ENCODE results near the gene TNFRSF1B. TPM values are rescaled to one million over a fixed set of nuclear protein-coding genes. Genes with fewer than 3 reads are reported as not detected.

Gene TNFRSF1B
- polyA plus RNA-seq, 1 donor (not counting 4 experiments of a cell fraction or from before 2014, with no cell fraction given): 0.04 TPM

GRCh38 chr1:12209495-12209832 is 42.7 kb downstream of the TNFRSF1B start:
- TF ChIP-seq CTCF (optimal IDR thresholded peaks at IDR 0.05 in 1 of 3, IDR thresholded peaks at IDR 0.05 in 1 of 3, conservative IDR thresholded peaks at IDR 0.05 in 1 of 3; ENCODE audit: extremely low read depth in 1 of 3, insufficient read depth in 2 of 3, low read length in 3 of 3) (no peak), EZH2 (IDR thresholded peaks at IDR 0.05; ENCODE audit: low read length) (no peak)
- no peaks in the 10 kb centered on the region for H3K9me1 ChIP-seq (ENCODE audit: control insufficient read depth, extremely low read depth, insufficient read depth, low read length)
- H3K9ac ChIP-seq (ENCODE audit: control insufficient read depth, extremely low read depth, insufficient read depth, low read length): no peak overlapping the region
- H3K9me3 ChIP-seq (ENCODE audit: control insufficient read depth, low read depth, low read length): no peaks in the 10 kb centered on the region
- FAIRE-seq (no peak), DNase-seq (ENCODE audit: low read depth, low spot score) (no peak)
- no peaks in the 10 kb centered on the region for H3K4me1 ChIP-seq (ENCODE audit: control insufficient read depth, extremely low read depth, insufficient read depth, low read length)
- H3K27me3 ChIP-seq (ENCODE audit: control insufficient read depth, extremely low read depth, insufficient read depth, low read length): peaks cover 8% of the 10 kb centered on the region
- H4K20me1 ChIP-seq (ENCODE audit: control insufficient read depth, extremely low read depth, insufficient read depth, low read length): no peaks in the 10 kb centered on the region
- H2AFZ ChIP-seq (ENCODE audit: control insufficient read depth, low read length): no peak overlapping the region
- no peak overlapping the region for H3K4me2 ChIP-seq (ENCODE audit: control insufficient read depth, extremely low read depth, insufficient read depth, low read depth, low read length)
- no peaks in the 10 kb centered on the region for H3K79me2 ChIP-seq (ENCODE audit: control insufficient read depth, insufficient read depth, low read length)
- dilution Hi-C loops (cut with MboI; ENCODE audit: extremely low pct_ligation_motif_present, low sequenced_read_pairs): no loop called here
- no peaks in the 10 kb centered on the region for H3K36me3 ChIP-seq (ENCODE audit: control insufficient read depth in 2 of 2, extremely low read depth in 1 of 2, insufficient read depth in 2 of 2, low read length in 2 of 2)
- H3K27ac ChIP-seq (ENCODE audit: control insufficient read depth, insufficient read depth, low read length): no peak overlapping the region
- H3K4me3 ChIP-seq (ENCODE audit: control insufficient read depth in 2 of 3, extremely low read depth in 1 of 3, insufficient read depth in 2 of 3, low read depth in 1 of 3, low read length in 3 of 3): no peak overlapping the region

GRCh38 chr1:12215118-12215961 is 48.5 kb downstream of the TNFRSF1B start:
- H3K79me2 ChIP-seq (ENCODE audit: control insufficient read depth, insufficient read depth, low read length): no peaks in the 10 kb centered on the region
- no peak overlapping the region for H3K4me3 ChIP-seq (ENCODE audit: control insufficient read depth in 2 of 3, extremely low read depth in 1 of 3, insufficient read depth in 2 of 3, low read depth in 1 of 3, low read length in 3 of 3)
- dilution Hi-C loops (cut with MboI; ENCODE audit: extremely low pct_ligation_motif_present, low sequenced_read_pairs): no loop called here
- TF ChIP-seq EZH2 (IDR thresholded peaks at IDR 0.05; ENCODE audit: low read length) (no peak), CTCF (optimal IDR thresholded peaks at IDR 0.05 in 1 of 3, IDR thresholded peaks at IDR 0.05 in 1 of 3, conservative IDR thresholded peaks at IDR 0.05 in 1 of 3; ENCODE audit: extremely low read depth in 1 of 3, insufficient read depth in 2 of 3, low read length in 3 of 3) (no peak)
- H3K27me3 ChIP-seq (ENCODE audit: control insufficient read depth, extremely low read depth, insufficient read depth, low read length): peaks cover 19% of the 10 kb centered on the region
- H3K36me3 ChIP-seq (ENCODE audit: control insufficient read depth in 2 of 2, extremely low read depth in 1 of 2, insufficient read depth in 2 of 2, low read length in 2 of 2): no peaks in the 10 kb centered on the region
- no peaks in the 10 kb centered on the region for H3K9me3 ChIP-seq (ENCODE audit: control insufficient read depth, low read depth, low read length)
- FAIRE-seq: no peak
- no peak overlapping the region for H3K9ac ChIP-seq (ENCODE audit: control insufficient read depth, extremely low read depth, insufficient read depth, low read length)
- H4K20me1 ChIP-seq (ENCODE audit: control insufficient read depth, extremely low read depth, insufficient read depth, low read length): no peaks in the 10 kb centered on the region
- no peak overlapping the region for H3K4me2 ChIP-seq (ENCODE audit: control insufficient read depth, extremely low read depth, insufficient read depth, low read depth, low read length)
- no peaks in the 10 kb centered on the region for H3K4me1 ChIP-seq (ENCODE audit: control insufficient read depth, extremely low read depth, insufficient read depth, low read length)
- DNase-seq (ENCODE audit: low read depth, low spot score): no peak
- H3K27ac ChIP-seq (ENCODE audit: control insufficient read depth, insufficient read depth, low read length): no peak overlapping the region
- no peak overlapping the region for H2AFZ ChIP-seq (ENCODE audit: control insufficient read depth, low read length)
- H3K9me1 ChIP-seq (ENCODE audit: control insufficient read depth, extremely low read depth, insufficient read depth, low read length): no peaks in the 10 kb centered on the region

Data from keratinocyte (primary cell).